Gastrocnemius medialis (tissue), 4 donors: ENCODE data around the gene LEMD2. TPM values are rescaled to one million over a fixed set of nuclear protein-coding genes. Genes with fewer than 3 reads are reported as not detected.

Experiments used
- ATAC-seq, 2 donors: fragments of 150-250 bp; one replicate each; pipeline ENCODE4 v1.9.1; 2016
- DNase-seq, 2 donors: peaks; one replicate each; pipeline ENCODE4 v3.0.0-alpha.2; 2019
- H3K27ac ChIP-seq, 4 donors: fragments of 200-600 bp; sonication (generic); 1 replicate in 1 of 4; 2 replicates in 3 of 4; pipeline ENCODE4 v1.5.1; 2016 to 2018; ENCODE audit warnings: mild to moderate bottlenecking in 2 of 4, moderate library complexity in 1 of 4
- H3K27me3 ChIP-seq, 3 donors: fragments of 200-600 bp; sonication (generic) in 2 of 3; 1 replicate in 1 of 3; 2 replicates in 2 of 3; pipeline versions ENCODE4 v1.5.1 to v1.6.0; 2016 to 2019; ENCODE audit warnings: mild to moderate bottlenecking in 1 of 3, moderate library complexity in 1 of 3
- H3K36me3 ChIP-seq, 2 donors: fragments of 200-600 bp; sonication (generic) in 1 of 2; one replicate each; pipeline ENCODE4 v1.5.1; 2017 to 2018
- H3K4me1 ChIP-seq, 2 donors: fragments of 200-600 bp; sonication (generic) in 1 of 2; one replicate each; pipeline ENCODE4 v1.5.1; 2016 to 2017; ENCODE audit warnings: mild to moderate bottlenecking in 2 of 2
- H3K4me3 ChIP-seq, 4 donors: fragments of 200-600 bp; sonication (generic) in 3 of 4; 1 replicate in 1 of 4; 2 replicates in 3 of 4; pipeline ENCODE4 v1.5.1; 2016 to 2019; ENCODE audit warnings: mild to moderate bottlenecking in 2 of 4
- H3K9me3 ChIP-seq, 3 donors: fragments of 200-600 bp; sonication (generic) in 2 of 3; 1 replicate in 1 of 3; 2 replicates in 2 of 3; pipeline ENCODE4 v1.5.1; 2016 to 2019
- CTCF ChIP-seq, 5 experiments: fragments of 450-650 bp in 3 of 5; fragments of 200-600 bp in 2 of 5; sonication (generic) in 2 of 5; IDR thresholded peaks in 4 of 5; conservative IDR thresholded peaks in 1 of 5; 1 replicate in 4 of 5; 2 replicates in 1 of 5; pipeline ENCODE4 v1.5.1; 2016 to 2019; ENCODE audit warnings: antibody characterized with exemption in 5 of 5, mild to moderate bottlenecking in 3 of 5, moderate library complexity in 3 of 5
- POLR2A ChIP-seq, 2 donors: fragments of 450-650 bp; IDR thresholded peaks; one replicate each; pipeline ENCODE4 v1.6.1; 2017; ENCODE audit warnings: antibody characterized with exemption in 2 of 2, mild to moderate bottlenecking in 2 of 2, moderate library complexity in 2 of 2
- in situ Hi-C, 4 donors: fragments of 200-750 bp; cut with MboI; loops; one replicate each; pipeline versions ENCODE4 v1.15.0 to v1.8.0; 2017; ENCODE audit warnings: low sequenced_read_pairs in 4 of 4
- intact Hi-C: fragments of 100-400 bp; cut with DNase I; formaldehyde crosslinking; loops from one replicate; pipeline ENCODE4 v1.15.1; 2023; ENCODE audit warnings: low total_unique reads
- total RNA-seq, 4 donors: library from RNA; depleted of rRNA; stranded (reverse); fragments of >200 nt; gene quantifications; one replicate each; pipeline versions ENCODE4 v1.1.0 to v1.2.3, GENCODE V29; 2016

LEMD2 gene
- total RNA-seq, 4 donors from 2014 or later: 34.1 to 39.1 (median 38.1) TPM

- DNase-seq (no peak), ATAC-seq (no peak)
- no peak for TF ChIP-seq POLR2A (IDR thresholded peaks at IDR 0.05)
- no peak for TF ChIP-seq CTCF (IDR thresholded peaks at IDR 0.05 in 4 of 5, conservative IDR thresholded peaks at IDR 0.05 in 1 of 5)
- H3K36me3 ChIP-seq: no peaks in the 10 kb centered on the region
- intact Hi-C loops (no loop called here), in situ Hi-C loops (no loop called here)
- no peak overlapping the region for H3K27ac ChIP-seq
- H3K27me3 ChIP-seq: peaks cover 14 to 23% (median 20%) of the 10 kb centered on the region in 3 donors
- H3K4me3 ChIP-seq: no peak overlapping the region
- H3K4me1 ChIP-seq: peaks cover 14 to 18% of the 10 kb centered on the region in 2 donors
- H3K9me3 ChIP-seq: no peaks in the 10 kb centered on the region
Observed at GRCh38 chr6:33791620-33792019, 2.7 kb upstream of the LEMD2 start.

DNA sequence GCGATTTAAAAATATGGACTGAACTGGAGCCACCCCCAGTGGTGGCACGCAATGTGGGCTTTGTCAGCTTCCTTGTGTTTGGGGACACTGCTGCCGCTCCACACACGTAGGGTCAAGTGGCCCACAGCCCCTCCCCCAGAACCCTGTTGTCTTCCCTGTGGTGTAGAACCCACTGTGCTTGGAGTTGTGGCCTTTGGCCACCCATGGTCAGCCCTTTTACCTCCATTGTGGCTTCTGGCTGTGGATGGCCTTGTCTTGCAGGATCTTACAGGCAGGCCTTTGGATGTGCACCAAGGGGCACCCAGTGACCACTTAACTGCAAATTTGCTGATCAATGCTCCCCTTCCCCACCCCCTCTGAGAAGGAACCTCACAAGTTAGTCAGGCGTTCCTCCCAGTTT is 2.0 kb upstream of the LEMD2 start:
- peaks cover 8 to 23% (median 20%) of the 10 kb centered on the region in 3 donors for H3K27me3 ChIP-seq
- intact Hi-C loops: no loop called here
- in situ Hi-C loops: no loop called here
- ATAC-seq (no peak), DNase-seq (no peak)
- no peaks in the 10 kb centered on the region for H3K9me3 ChIP-seq
- H3K4me1 ChIP-seq: peaks cover 21 to 25% of the 10 kb centered on the region in 2 donors
- no peak overlapping the region for H3K27ac ChIP-seq
- H3K36me3 ChIP-seq: no peaks in the 10 kb centered on the region
- TF ChIP-seq CTCF (IDR thresholded peaks at IDR 0.05 in 4 of 5, conservative IDR thresholded peaks at IDR 0.05 in 1 of 5) (no peak), POLR2A (IDR thresholded peaks at IDR 0.05) (no peak)
- H3K4me3 ChIP-seq: no peak overlapping the region

DNA sequence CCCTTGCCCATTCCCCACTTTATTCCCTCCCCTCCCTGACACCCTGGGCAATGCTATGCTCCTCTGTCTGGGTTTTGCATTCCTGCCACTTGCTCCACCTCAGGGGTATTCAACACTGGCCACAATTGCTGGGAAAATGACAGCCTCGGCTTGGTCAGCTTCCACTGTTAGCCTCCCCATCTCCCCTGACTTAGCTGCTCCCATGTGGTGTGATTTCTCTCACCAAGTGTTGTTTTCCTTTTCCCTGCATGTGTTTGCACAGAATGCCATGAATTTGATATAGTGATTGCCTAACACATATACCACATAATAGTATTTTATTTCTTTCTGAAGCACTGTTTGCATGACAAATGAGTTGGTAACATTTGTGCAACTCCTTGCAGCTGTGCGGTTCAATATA is 1.4 kb upstream of the LEMD2 start:
- Histone ChIP-seq H3K27me3 (peaks cover 8 to 20% (median 19%) of the 10 kb centered on the region in 3 donors), H3K9me3 (no peaks in the 10 kb centered on the region), H3K4me3 (no peak overlapping the region), H3K36me3 (peaks cover 0 to 1% of the 10 kb centered on the region in 2 donors), H3K27ac (no peak overlapping the region), H3K4me1 (peaks cover 26 to 30% of the 10 kb centered on the region in 2 donors)
- intact Hi-C loops: no loop called here
- no peak for DNase-seq
- in situ Hi-C loops: no loop called here
- no peak for ATAC-seq
- TF ChIP-seq CTCF (IDR thresholded peaks at IDR 0.05 in 4 of 5, conservative IDR thresholded peaks at IDR 0.05 in 1 of 5): no peak
- no peak for TF ChIP-seq POLR2A (IDR thresholded peaks at IDR 0.05)

DNA sequence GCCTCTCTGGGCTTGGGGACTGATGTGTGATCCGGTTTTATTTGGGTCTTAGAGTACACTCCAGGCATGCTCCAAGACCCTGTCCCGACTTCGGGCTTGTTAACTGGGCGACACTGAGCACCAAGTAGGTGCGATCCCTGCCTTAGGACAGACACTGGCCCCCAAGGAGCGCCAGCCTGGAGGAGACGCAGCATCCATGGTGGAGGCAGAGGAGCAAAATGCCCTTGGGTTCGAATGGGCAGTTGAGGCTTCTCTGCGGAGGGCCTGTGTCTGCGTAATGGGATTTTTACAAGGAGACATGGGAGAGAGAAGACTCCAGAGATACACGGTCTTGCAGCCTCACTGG is 593 bp upstream of the LEMD2 start:
- Histone ChIP-seq H3K27me3 (peaks cover 8 to 13% (median 11%) of the 10 kb centered on the region in 3 donors), H3K36me3 (peaks cover 0 to 10% of the 10 kb centered on the region in 2 donors), H3K27ac (peak overlapping the region; percentile 94 to 97 (median 94)), H3K4me3 (peak overlapping the region; percentile 27 to 90 (median 68)), H3K4me1 (peaks cover 31 to 36% of the 10 kb centered on the region in 2 donors), H3K9me3 (no peaks in the 10 kb centered on the region)
- in situ Hi-C loops: no loop called here
- DNase-seq (no peak), ATAC-seq (no peak)
- intact Hi-C loops: loop anchor here (2.0 to 5.0 kb wide), 3 partner anchors 19 to 202 kb away; no protein-coding TSS in a partner anchor
- TF ChIP-seq POLR2A (IDR thresholded peaks at IDR 0.05): no peak
- TF ChIP-seq CTCF (IDR thresholded peaks at IDR 0.05 in 4 of 5, conservative IDR thresholded peaks at IDR 0.05 in 1 of 5): no peak
